K562 (cell line): ENCODE data around the gene CTF1. TPM values are rescaled to one million over a fixed set of nuclear protein-coding genes. Genes with fewer than 3 reads are reported as not detected.

Experiments used
- COPS2 ChIP-seq: fragments of 450-650 bp; conservative IDR thresholded peaks from 2 replicates; pipeline ENCODE4 v1.6.1; 2016; ENCODE audit warnings: mild to moderate bottlenecking, moderate library complexity
- DDX20 ChIP-seq: fragments of 450-650 bp; IDR thresholded peaks from 2 replicates; pipeline ENCODE4 v1.6.1; 2016; ENCODE audit warnings: missing genetic modification characterization, low read depth, mild to moderate bottlenecking, missing compliant biosample characterization, moderate library complexity
- EP300 ChIP-seq: IDR thresholded peaks from 2 replicates; pipeline ENCODE4 v1.6.1; 2012; ENCODE audit warnings: low read length, improper control_type of control experiment
- FIP1L1 ChIP-seq: fragments of 200-400 bp; formaldehyde crosslinking; IDR thresholded peaks from 2 replicates; pipeline ENCODE4 v1.6.1; 2018; ENCODE audit warnings: mild to moderate bottlenecking, low read depth, low read length; ENCODE audit not compliant: poor library complexity, severe bottlenecking
- FOXK2 ChIP-seq, 2 experiments: fragments of 450-650 bp; IDR thresholded peaks in 1 of 2; conservative IDR thresholded peaks in 1 of 2; 2 replicates each; pipeline ENCODE4 v1.6.1; 2016; ENCODE audit warnings: low read depth in 2 of 2, mild to moderate bottlenecking in 1 of 2
- MAZ ChIP-seq, 2 experiments: fragments of 450-650 bp in 1 of 2; sonication (generic) in 1 of 2; formaldehyde crosslinking; IDR thresholded peaks in 1 of 2; conservative IDR thresholded peaks in 1 of 2; 2 replicates each; pipeline versions ENCODE4 v1.4.0 to v1.5.0; 2020; ENCODE audit warnings: mild to moderate bottlenecking in 1 of 2, missing genetic modification reagents in 1 of 2
- MTA3 ChIP-seq: fragments of 450-650 bp; formaldehyde crosslinking; IDR thresholded peaks from 2 replicates; pipeline ENCODE4 v1.6.1; 2017; ENCODE audit warnings: mild to moderate bottlenecking, borderline replicate concordance
- MYBL2 ChIP-seq, 2 experiments: fragments of 450-650 bp in 1 of 2; sonication (generic) in 1 of 2; formaldehyde crosslinking in 1 of 2; IDR thresholded peaks; 2 replicates each; pipeline versions ENCODE4 v1.6.1 to v1.8.1; 2017 to 2022; ENCODE audit warnings: borderline replicate concordance in 1 of 2, inconsistent platforms in 1 of 2, low read depth in 1 of 2, mild to moderate bottlenecking in 1 of 2, missing genetic modification reagents in 1 of 2, moderate library complexity in 1 of 2
- RBM15 ChIP-seq: fragments of 200-400 bp; formaldehyde crosslinking; IDR thresholded peaks from 2 replicates; pipeline ENCODE4 v1.6.1; 2018; ENCODE audit warnings: mild to moderate bottlenecking, low read length, moderate library complexity; ENCODE audit not compliant: insufficient read depth
- STAT5A ChIP-seq: IDR thresholded peaks from 2 replicates; pipeline ENCODE4 v1.6.1; 2012; ENCODE audit warnings: low read length, inconsistent platforms, borderline replicate concordance
- TAF1 ChIP-seq: IDR thresholded peaks from 2 replicates; pipeline ENCODE4 v1.6.1; 2011; ENCODE audit warnings: mild to moderate bottlenecking, low read length, moderate library complexity; ENCODE audit not compliant: insufficient read depth, control insufficient read depth, severe bottlenecking; ENCODE audit errors: extremely low read depth
- ZKSCAN1 ChIP-seq: fragments of 150-350 bp; IDR thresholded peaks from 2 replicates; pipeline ENCODE4 v1.6.1; 2016; ENCODE audit warnings: low read depth, low read length
- polyA plus RNA-seq, 8 experiments: library from polyadenylated mRNA; depleted of rRNA in 4 of 8; stranded (reverse) in 5 of 8; unstranded in 3 of 8; fragments of >200 nt; fragmentation: Nextera tagmentation in 2 of 8; fragmentation: Illumina TruSeq in 1 of 8; extraction: Ambion mirVana in 2 of 8; extraction: Trizol in 1 of 8; gene quantifications; 2 replicates each; pipeline versions ENCODE4 v1.2.1 to v1.2.3, GENCODE V29; 2011 to 2014; ENCODE audit warnings: inconsistent platforms in 1 of 8, missing spikeins in 1 of 8
- total RNA-seq, 7 experiments: library from RNA; depleted of rRNA in 6 of 7; stranded (reverse); fragments of >200 nt in 6 of 7; fragmentation: Illumina TruSeq in 2 of 7; extraction: Trizol in 2 of 7; gene quantifications; 2 replicates each; pipeline versions ENCODE4 v1.2.1 to v1.2.3, GENCODE V29; 2011 to 2021; ENCODE audit warnings: low replicate concordance in 1 of 7
- TF ChIP-seq, protein P1 (sequence below): fragments of 250-450 bp; sonication (Bioruptor Pico); IDR thresholded peaks from 2 replicates; pipeline ENCODE4 v1.5.1; 2021; ENCODE audit warnings: mild to moderate bottlenecking
- TF ChIP-seq, protein P2 (sequence below): fragments of 450-650 bp; IDR thresholded peaks from 2 replicates; pipeline ENCODE4 v1.6.1; 2016; ENCODE audit warnings: mild to moderate bottlenecking
- TF ChIP-seq, protein P3 (sequence below): fragments of 450-650 bp; IDR thresholded peaks from 2 replicates; pipeline ENCODE4 v1.6.1; 2017; ENCODE audit warnings: antibody characterized with exemption
- TF ChIP-seq, protein P4 (sequence below): fragments of 450-650 bp; formaldehyde crosslinking; IDR thresholded peaks from 2 replicates; pipeline ENCODE4 v1.4.0; 2020; ENCODE audit warnings: mild to moderate bottlenecking, moderate library complexity

The CTF1 gene
- total and polyA plus RNA-seq, 9 of the 15 experiments (the other 6 are each of a cell fraction or from before 2014, with no cell fraction given), result 0.24 to 2.5 (median 0.44) TPM

DNA sequence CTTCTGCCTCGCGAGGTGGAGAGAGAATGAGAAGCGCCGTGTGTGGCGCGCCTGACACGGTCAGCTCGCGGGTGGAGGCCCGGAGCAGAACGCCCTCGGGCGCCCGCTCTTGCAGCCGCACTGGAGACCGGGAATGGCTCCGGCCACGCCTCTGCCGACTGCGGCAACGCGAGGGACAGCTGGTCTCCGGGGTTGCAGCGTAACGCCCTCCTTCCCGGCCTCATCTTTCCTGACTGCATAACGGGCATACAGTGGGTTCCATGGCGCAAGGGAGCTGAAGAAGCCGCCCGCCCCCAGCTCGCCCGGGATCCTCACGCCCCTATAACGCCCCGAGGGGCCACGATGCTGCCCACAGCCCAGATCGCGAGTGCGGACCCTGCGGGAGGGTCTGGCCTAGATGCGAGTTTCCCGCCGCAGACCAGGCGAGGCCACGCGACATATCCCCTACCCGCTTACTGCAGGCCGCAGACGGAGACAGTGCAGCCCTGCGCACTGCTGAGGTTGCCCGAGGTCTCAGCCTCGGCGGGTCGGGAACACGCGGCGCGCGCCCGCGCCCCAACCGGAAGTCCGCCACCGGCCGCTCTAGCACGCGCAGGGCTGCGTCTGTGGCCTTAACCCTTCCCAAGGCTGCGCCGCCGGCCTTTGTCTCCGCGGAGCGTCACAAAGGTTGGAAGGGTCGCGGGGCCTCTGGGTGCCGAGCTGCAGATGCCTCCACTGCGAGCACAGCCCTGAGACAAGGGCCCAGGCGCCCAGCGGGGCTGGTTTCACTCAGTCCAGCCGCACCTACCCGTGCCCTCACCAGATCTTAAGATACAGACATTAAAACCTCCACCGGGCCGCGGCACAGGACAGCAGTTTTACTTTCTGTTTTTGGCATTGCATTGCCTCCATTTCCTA is 21.3 kb upstream of the CTF1 start (continued):
- TF ChIP-seq, protein P1, sequence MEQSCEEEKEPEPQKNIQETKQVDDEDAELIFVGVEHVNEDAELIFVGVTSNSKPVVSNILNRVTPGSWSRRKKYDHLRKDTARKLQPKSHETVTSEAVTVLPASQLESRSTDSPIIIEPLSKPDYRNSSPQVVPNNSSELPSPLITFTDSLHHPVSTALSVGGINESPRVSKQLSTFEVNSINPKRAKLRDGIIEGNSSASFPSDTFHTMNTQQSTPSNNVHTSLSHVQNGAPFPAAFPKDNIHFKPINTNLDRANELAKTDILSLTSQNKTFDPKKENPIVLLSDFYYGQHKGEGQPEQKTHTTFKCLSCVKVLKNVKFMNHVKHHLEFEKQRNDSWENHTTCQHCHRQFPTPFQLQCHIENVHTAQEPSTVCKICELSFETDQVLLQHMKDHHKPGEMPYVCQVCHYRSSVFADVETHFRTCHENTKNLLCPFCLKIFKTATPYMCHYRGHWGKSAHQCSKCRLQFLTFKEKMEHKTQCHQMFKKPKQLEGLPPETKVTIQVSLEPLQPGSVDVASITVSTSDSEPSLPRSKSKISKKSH, result no peak
- TF ChIP-seq, protein P2, sequence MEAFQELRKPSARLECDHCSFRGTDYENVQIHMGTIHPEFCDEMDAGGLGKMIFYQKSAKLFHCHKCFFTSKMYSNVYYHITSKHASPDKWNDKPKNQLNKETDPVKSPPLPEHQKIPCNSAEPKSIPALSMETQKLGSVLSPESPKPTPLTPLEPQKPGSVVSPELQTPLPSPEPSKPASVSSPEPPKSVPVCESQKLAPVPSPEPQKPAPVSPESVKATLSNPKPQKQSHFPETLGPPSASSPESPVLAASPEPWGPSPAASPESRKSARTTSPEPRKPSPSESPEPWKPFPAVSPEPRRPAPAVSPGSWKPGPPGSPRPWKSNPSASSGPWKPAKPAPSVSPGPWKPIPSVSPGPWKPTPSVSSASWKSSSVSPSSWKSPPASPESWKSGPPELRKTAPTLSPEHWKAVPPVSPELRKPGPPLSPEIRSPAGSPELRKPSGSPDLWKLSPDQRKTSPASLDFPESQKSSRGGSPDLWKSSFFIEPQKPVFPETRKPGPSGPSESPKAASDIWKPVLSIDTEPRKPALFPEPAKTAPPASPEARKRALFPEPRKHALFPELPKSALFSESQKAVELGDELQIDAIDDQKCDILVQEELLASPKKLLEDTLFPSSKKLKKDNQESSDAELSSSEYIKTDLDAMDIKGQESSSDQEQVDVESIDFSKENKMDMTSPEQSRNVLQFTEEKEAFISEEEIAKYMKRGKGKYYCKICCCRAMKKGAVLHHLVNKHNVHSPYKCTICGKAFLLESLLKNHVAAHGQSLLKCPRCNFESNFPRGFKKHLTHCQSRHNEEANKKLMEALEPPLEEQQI, result no peak
- TF ChIP-seq, protein P3, sequence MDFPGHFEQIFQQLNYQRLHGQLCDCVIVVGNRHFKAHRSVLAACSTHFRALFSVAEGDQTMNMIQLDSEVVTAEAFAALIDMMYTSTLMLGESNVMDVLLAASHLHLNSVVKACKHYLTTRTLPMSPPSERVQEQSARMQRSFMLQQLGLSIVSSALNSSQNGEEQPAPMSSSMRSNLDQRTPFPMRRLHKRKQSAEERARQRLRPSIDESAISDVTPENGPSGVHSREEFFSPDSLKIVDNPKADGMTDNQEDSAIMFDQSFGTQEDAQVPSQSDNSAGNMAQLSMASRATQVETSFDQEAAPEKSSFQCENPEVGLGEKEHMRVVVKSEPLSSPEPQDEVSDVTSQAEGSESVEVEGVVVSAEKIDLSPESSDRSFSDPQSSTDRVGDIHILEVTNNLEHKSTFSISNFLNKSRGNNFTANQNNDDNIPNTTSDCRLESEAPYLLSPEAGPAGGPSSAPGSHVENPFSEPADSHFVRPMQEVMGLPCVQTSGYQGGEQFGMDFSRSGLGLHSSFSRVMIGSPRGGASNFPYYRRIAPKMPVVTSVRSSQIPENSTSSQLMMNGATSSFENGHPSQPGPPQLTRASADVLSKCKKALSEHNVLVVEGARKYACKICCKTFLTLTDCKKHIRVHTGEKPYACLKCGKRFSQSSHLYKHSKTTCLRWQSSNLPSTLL, result no peak
- TF ChIP-seq DDX20 (no peak), STAT5A (no peak), FOXK2 (conservative IDR thresholded peaks at IDR 0.05 in 1 of 2, IDR thresholded peaks at IDR 0.05 in 1 of 2; ENCODE audit: low read depth in 2 of 2) (0 out of 4 replicates have a peak, but pooled peaks of 1 of the 2 experiments have one; percentile 24), COPS2 (no peak), FIP1L1 (peak; percentile 78), RBM15 (no peak), EP300 (peak; percentile 36; the same call in 1 of the 2 replicates), MAZ (CRISPR knock-in tag; conservative IDR thresholded peaks at IDR 0.05 in 1 of 2, IDR thresholded peaks at IDR 0.05 in 1 of 2) (peak; percentile 70 to 86), TAF1 (peak; percentile 94), MYBL2 (IDR thresholded peaks at IDR 0.05; ENCODE audit: low read depth) (no peak), MYBL2 (CRISPR knock-in tag; IDR thresholded peaks at IDR 0.05; ENCODE audit: borderline replicate concordance) (no peak), MTA3 (peak; percentile 88; the same call in 1 of the 2 replicates), ZKSCAN1 (peak; percentile 13; the same call in 1 of the 2 replicates)
- TF ChIP-seq, protein P4, sequence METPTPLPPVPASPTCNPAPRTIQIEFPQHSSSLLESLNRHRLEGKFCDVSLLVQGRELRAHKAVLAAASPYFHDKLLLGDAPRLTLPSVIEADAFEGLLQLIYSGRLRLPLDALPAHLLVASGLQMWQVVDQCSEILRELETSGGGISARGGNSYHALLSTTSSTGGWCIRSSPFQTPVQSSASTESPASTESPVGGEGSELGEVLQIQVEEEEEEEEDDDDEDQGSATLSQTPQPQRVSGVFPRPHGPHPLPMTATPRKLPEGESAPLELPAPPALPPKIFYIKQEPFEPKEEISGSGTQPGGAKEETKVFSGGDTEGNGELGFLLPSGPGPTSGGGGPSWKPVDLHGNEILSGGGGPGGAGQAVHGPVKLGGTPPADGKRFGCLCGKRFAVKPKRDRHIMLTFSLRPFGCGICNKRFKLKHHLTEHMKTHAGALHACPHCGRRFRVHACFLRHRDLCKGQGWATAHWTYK (CRISPR knock-in tag), result peak; percentile 91
